ENCODE data around the gene BABAM2.

BABAM2 gene

DNA sequence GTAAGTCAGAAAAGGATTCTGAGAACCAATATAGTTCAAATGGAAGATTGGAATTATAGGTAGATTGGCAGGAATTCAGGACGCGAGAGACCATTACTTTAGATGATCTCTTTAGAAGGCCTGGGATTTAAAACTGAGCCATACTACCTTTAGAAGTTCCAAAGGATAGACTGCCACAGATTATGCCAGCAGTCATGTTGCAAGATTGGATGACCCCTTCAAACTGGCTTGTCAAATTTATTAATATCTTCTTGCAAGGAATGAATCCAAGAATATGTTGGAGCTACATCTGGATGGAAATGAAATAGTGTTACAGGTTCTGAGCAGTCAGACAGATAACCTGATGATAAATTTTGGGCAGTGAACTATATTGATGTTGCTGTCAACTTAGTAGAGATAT, 22.0 kb downstream of the BABAM2 start:
- no peak for DNase-seq

GRCh38 chr2:27914041-27914804, 23.7 kb downstream of the BABAM2 start:
- DNase-seq: no peak

GRCh38 chr2:27914805-27915175, 24.3 kb downstream of the BABAM2 start:
- DNase-seq: no peak

GRCh38 chr2:27915191-27915590, 24.7 kb downstream of the BABAM2 start:
- no peak for DNase-seq

DNA sequence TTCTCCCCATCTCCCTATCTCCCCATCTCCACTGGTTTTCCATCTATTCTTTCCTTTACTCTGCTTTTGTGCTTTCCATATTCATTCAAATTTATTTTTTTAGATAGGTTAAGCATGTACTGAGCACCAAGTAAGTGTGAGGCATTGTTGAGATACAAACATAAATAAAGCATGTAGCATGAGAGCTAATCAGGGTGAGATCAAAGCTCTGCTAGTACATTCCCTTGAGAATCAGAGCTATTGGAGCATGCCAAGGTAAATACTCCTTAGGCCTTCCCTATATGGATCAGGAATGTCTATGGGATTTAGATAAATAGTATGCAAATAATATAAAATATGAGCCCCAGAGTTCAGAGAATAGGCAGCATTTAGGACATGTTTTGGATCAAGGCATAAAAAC, 25.3 kb downstream of the BABAM2 start:
- no peak for DNase-seq

- DNase-seq: no peak
These were observed 25.9 kb downstream of the BABAM2 start for GRCh38 chr2:27916293-27916995.

GRCh38 chr2:27920148-27920885, 29.8 kb downstream of the BABAM2 start:
- DNase-seq: no peak

DNA sequence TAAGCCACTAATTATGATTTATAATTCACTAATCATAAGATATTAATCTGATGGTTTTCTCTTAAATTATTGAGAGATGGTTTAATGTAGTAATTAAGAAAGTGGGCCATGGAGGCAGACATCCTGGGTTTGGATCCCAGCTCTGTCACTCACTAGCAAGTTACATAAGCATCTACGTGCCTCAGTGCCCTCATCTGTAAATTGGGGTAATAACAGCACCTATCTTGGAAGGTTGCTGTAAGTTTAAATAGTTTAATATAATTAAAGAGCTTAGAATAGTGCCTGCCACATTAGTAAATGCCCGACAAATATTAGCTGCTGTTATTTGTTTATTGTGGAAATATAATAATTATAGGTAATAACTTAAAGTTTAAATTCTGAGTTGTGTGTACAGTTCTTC, 30.9 kb downstream of the BABAM2 start:
- no peak for DNase-seq

- no peak for DNase-seq
These were observed 31.5 kb downstream of the BABAM2 start for GRCh38 chr2:27921880-27922547.

- no peak for DNase-seq
These were observed 32.3 kb downstream of the BABAM2 start for GRCh38 chr2:27922842-27923241.

- no peak for DNase-seq
These were observed 35.4 kb downstream of the BABAM2 start for GRCh38 chr2:27925766-27926472.

- DNase-seq: no peak
These were observed 39.5 kb downstream of the BABAM2 start for GRCh38 chr2:27929916-27930486.

DNA sequence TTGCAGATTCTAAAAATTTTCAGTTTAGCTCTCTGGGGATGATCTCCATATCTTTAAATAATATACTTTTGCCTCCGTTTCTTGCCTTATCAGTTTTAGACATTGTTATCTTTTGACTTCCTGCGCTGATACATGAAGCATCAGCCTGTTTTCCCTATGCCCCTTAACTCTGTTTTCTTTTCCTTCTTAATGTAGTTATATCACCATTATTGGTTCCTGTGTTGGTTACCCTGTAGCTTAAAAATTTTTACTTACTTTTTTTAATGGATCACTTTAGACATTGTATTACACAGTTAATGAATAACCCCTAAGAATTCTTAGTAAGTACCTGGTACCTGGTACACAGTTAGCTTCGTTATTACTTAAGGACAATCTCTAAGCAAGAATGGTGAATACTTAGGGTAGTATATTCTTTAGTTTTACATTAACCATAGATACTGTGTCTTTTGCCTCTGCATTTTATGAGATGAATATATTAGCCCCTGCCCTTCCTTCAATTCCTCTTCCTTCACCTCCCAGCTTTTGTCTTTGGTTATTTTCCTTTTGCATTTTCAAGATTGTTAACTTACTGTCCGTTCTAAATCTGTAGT, 40.9 kb downstream of the BABAM2 start:
- no peak for DNase-seq

GRCh38 chr2:27932396-27932795, 41.9 kb downstream of the BABAM2 start:
- no peak for DNase-seq

DNA sequence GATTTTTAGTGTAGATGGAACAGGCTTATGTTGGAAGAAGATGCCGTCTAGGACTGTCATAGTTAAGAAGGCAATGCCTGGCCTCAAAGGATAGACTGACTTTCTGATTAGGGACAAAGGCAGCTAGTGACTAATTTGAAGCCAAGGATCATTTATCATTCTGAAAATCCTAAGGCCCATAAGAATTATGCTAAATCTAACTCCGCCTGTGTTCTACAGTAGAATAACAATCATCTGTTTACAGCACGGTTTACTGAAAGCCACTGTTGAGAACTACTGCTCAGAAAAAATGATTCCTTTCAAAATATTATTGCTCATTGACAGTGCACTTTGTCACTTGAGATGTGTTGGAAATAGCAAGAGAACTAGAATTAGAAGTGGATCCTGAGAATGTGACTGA, 44.5 kb downstream of the BABAM2 start:
- DNase-seq: no peak

DNA sequence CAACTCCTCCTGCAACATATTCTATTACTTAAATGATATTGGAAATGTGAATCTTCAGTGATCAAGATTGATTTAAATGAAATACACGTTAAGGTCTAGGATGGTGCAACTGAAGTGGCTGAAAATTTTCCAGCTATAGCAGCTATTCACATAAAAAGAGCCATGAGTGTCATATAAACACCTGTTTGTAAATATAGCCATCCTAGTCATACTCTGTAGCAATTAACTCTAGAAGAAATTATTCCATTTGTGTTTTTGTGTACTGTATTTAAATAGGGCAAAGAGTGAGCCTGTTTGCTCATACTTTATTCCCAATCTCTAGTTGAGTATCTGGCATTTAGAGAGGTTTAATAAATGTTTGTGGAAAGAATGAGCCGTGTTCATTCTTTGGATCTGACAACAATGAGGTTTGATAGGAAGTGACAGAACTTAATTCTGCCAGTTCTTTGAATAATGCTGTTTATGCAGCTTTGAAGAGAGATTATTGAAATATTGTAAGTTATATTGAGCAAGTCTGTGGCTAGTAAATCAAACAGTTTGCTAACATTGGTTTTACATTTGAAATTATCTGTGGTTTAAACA, 49.7 kb downstream of the BABAM2 start:
- DNase-seq: no peak

- no peak for DNase-seq
These were observed 50.5 kb downstream of the BABAM2 start for GRCh38 chr2:27940982-27941381.

GRCh38 chr2:27942612-27943547, 52.4 kb downstream of the BABAM2 start:
- no peak for DNase-seq

DNA sequence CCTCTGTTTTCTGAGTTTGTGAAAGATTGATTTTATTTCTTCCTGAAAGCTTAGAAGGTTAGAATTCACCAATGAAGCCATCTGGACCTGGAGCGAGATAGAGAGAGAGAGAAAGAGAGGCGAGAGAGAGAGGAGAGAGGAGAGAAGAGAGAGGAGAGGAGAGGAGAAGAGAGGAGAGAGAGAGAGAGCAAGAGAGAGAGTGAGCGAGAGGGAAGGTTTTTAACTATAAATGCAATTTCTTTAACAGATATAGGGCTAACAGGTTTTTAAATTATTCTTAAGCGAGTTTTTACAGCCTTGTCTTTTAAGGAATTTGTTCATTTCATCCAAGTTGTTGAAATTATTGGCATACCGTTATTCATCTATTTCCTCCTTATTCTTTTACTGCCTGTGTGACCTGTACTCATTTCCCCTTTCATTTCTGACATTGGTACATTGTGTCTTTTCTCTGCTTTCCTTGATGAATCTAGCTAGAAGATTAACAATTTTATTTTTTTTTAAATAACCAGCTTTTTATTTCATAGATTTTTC, 56.1 kb downstream of the BABAM2 start:
- no peak for DNase-seq

- no peak for DNase-seq
These were observed 61.5 kb downstream of the BABAM2 start for GRCh38 chr2:27952070-27952469.
